Measurements from ENCODE around the gene TAS2R31. TPM values are rescaled to one million over a fixed set of nuclear protein-coding genes. Genes with fewer than 3 reads are reported as not detected.
"Not testable (repeated sequence)": the region's sequence is repeated elsewhere in the genome, so short reads cannot be mapped to it uniquely, and the experiment has no call there.

Gene TAS2R31
- total RNA-seq, 1 experiment from 2014 or later, result 4.1 TPM

GRCh38 chr12:11039171-11039570 lies 8.0 kb upstream of the TAS2R31 start:
- DNase-seq, result no peak
- Mint-ChIP-seq H3K4me1 (ENCODE audit: low read depth, unreplicated experiment) (no peaks in the 10 kb centered on the region), H3K4me3 (ENCODE audit: low read depth, unreplicated experiment) (no peak overlapping the region), H3K27me3 (ENCODE audit: unreplicated experiment) (no peaks in the 10 kb centered on the region), H3K9me3 (ENCODE audit: low read depth, unreplicated experiment) (no peaks in the 10 kb centered on the region), H3K27ac (ENCODE audit: unreplicated experiment) (no peak overlapping the region), H3K36me3 (ENCODE audit: insufficient read depth, unreplicated experiment) (no peaks in the 10 kb centered on the region)
- no peak for TF ChIP-seq CTCF (IDR thresholded peaks at IDR 0.05; ENCODE audit: unreplicated experiment)
- CTCF ChIA-PET, result no interaction called here
- intact Hi-C loops (cut with micrococcal nuclease; ENCODE audit: unreplicated experiment), result loop anchor here (1.0 to 5.0 kb wide), 2 partner anchors 26 to 43 kb away; no protein-coding TSS in a partner anchor
- BruUV-seq (replicated peaks), result no TSS peak

- CTCF ChIA-PET; intact Hi-C loops (cut with micrococcal nuclease; ENCODE audit: unreplicated experiment); H3K4me3 Mint-ChIP-seq (ENCODE audit: low read depth, unreplicated experiment); DNase-seq; H3K27me3 Mint-ChIP-seq (ENCODE audit: unreplicated experiment); H3K4me1 Mint-ChIP-seq (ENCODE audit: low read depth, unreplicated experiment); BruUV-seq (replicated peaks); H3K36me3 Mint-ChIP-seq (ENCODE audit: insufficient read depth, unreplicated experiment); H3K9me3 Mint-ChIP-seq (ENCODE audit: low read depth, unreplicated experiment); H3K27ac Mint-ChIP-seq (ENCODE audit: unreplicated experiment): not testable (repeated sequence)
Observed at GRCh38 chr12:11033959-11034358, 2.8 kb upstream of the TAS2R31 start.

DNA sequence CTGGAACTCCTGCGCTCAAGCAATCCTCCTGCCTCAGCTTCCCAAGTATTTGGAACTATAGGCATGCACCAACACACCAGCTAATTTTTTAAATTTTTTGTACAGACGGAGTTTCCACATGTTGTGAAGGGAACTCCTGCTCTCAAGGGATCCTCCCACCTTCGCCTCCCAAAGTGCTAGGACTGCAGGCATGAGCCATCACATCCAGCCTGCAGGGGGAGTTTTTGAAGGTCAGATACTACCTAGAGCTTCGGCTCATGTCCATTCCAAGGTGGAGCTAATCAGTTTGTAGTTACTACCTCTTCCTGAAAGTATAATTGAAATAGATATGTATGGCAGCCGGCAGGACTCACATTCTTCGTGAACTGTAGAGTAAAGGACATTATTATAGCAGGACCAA lies 5.1 kb downstream of the TAS2R31 start:
- H3K4me3 Mint-ChIP-seq (ENCODE audit: low read depth, unreplicated experiment), result no peak overlapping the region
- no peak overlapping the region for H3K27ac Mint-ChIP-seq (ENCODE audit: unreplicated experiment)
- H3K4me1 Mint-ChIP-seq (ENCODE audit: low read depth, unreplicated experiment), result no peaks in the 10 kb centered on the region
- no peak for TF ChIP-seq CTCF (IDR thresholded peaks at IDR 0.05; ENCODE audit: unreplicated experiment)
- no peaks in the 10 kb centered on the region for H3K27me3 Mint-ChIP-seq (ENCODE audit: unreplicated experiment)
- intact Hi-C loops (cut with micrococcal nuclease; ENCODE audit: unreplicated experiment), result no loop called here
- CTCF ChIA-PET, result interaction anchor here (1.1 kb wide), 1 partner anchor 101 kb away, joined by 3 read pairs; no protein-coding TSS in a partner anchor
- BruUV-seq (replicated peaks), result no TSS peak
- no peaks in the 10 kb centered on the region for H3K36me3 Mint-ChIP-seq (ENCODE audit: insufficient read depth, unreplicated experiment)
- DNase-seq, result no peak
- peaks cover 5% of the 10 kb centered on the region for H3K9me3 Mint-ChIP-seq (ENCODE audit: low read depth, unreplicated experiment)

GRCh38 chr12:11023387-11023786 lies 7.8 kb downstream of the TAS2R31 start:
- no peak overlapping the region for H3K27ac Mint-ChIP-seq (ENCODE audit: unreplicated experiment)
- H3K27me3 Mint-ChIP-seq (ENCODE audit: unreplicated experiment), result no peaks in the 10 kb centered on the region
- intact Hi-C loops (cut with micrococcal nuclease; ENCODE audit: unreplicated experiment), result no loop called here
- TF ChIP-seq CTCF (IDR thresholded peaks at IDR 0.05; ENCODE audit: unreplicated experiment), result no peak
- CTCF ChIA-PET, result no interaction called here
- peaks cover 5% of the 10 kb centered on the region for H3K9me3 Mint-ChIP-seq (ENCODE audit: low read depth, unreplicated experiment)
- DNase-seq, result no peak
- no peaks in the 10 kb centered on the region for H3K4me1 Mint-ChIP-seq (ENCODE audit: low read depth, unreplicated experiment)
- H3K4me3 Mint-ChIP-seq (ENCODE audit: low read depth, unreplicated experiment), result no peak overlapping the region
- H3K36me3 Mint-ChIP-seq (ENCODE audit: insufficient read depth, unreplicated experiment), result no peaks in the 10 kb centered on the region
- no TSS peak for BruUV-seq (replicated peaks)

- CTCF ChIA-PET, result no interaction called here
- H3K36me3 Mint-ChIP-seq (ENCODE audit: insufficient read depth, unreplicated experiment), result no peaks in the 10 kb centered on the region
- TF ChIP-seq CTCF (IDR thresholded peaks at IDR 0.05; ENCODE audit: unreplicated experiment), result no peak
- H3K4me1 Mint-ChIP-seq (ENCODE audit: low read depth, unreplicated experiment), result no peaks in the 10 kb centered on the region
- no TSS peak for BruUV-seq (replicated peaks)
- no peak within 1 kb of the TSS for H3K27ac Mint-ChIP-seq (ENCODE audit: unreplicated experiment)
- peaks cover 5% of the 10 kb centered on the region for H3K9me3 Mint-ChIP-seq (ENCODE audit: low read depth, unreplicated experiment)
- H3K27me3 Mint-ChIP-seq (ENCODE audit: unreplicated experiment), result no peaks in the 10 kb centered on the region
- no peak within 1 kb of the TSS for H3K4me3 Mint-ChIP-seq (ENCODE audit: low read depth, unreplicated experiment)
- DNase-seq, result no peak
- intact Hi-C loops (cut with micrococcal nuclease; ENCODE audit: unreplicated experiment), result no loop called here
Observed at GRCh38 chr12:11022520-11022919, 8.7 kb downstream of the TAS2R31 start, which contains the start of gene TAS2R19. Gene TAS2R19 (minus strand): TSS chr12:11022620. CDS start chr12:11022571, 49 bp downstream.
